ENCODE results near the gene RNF166.
A peak's percentile ranks its signal among the peaks of the same experiment; 100 is the strongest.

RNF166 gene

GRCh38 chr16:88655053-88655732, 51.0 kb downstream of the RNF166 start:
- no peak for DNase-seq (ENCODE audit: low read depth in 2 of 3, low spot score in 1 of 3)

- DNase-seq (ENCODE audit: low read depth in 2 of 3, low spot score in 1 of 3) = no peak
Measured at GRCh38 chr16:88654363-88655052, 51.7 kb downstream of the RNF166 start.

- no peak for DNase-seq (ENCODE audit: low read depth in 2 of 3, low spot score in 1 of 3)
Measured at GRCh38 chr16:88653596-88654362, 52.4 kb downstream of the RNF166 start.

DNA sequence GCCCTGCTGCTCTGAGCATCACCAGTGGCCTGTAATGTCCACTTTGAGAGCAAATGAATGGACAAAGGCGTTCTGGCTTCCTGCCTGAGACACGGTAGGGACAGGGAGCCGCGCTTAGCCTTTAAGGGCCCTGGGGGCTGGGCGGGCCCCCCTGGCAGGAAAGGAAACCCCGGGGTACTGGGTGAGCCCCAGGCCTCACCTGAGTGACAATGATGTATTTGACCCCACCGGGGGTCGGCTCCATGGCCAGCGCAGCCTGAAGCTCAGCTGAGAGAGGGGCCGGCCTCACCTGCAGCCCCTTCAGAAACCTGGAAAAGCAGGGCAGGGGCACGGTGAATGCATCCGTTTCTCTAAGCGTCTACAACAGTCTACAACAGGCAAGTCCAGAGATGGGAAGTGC, 53.1 kb downstream of the RNF166 start:
- no peak for DNase-seq (ENCODE audit: low read depth in 2 of 3, low spot score in 1 of 3)

- DNase-seq (ENCODE audit: low read depth in 2 of 3, low spot score in 1 of 3) = no peak
Measured at GRCh38 chr16:88652762-88653063, 53.5 kb downstream of the RNF166 start.

DNA sequence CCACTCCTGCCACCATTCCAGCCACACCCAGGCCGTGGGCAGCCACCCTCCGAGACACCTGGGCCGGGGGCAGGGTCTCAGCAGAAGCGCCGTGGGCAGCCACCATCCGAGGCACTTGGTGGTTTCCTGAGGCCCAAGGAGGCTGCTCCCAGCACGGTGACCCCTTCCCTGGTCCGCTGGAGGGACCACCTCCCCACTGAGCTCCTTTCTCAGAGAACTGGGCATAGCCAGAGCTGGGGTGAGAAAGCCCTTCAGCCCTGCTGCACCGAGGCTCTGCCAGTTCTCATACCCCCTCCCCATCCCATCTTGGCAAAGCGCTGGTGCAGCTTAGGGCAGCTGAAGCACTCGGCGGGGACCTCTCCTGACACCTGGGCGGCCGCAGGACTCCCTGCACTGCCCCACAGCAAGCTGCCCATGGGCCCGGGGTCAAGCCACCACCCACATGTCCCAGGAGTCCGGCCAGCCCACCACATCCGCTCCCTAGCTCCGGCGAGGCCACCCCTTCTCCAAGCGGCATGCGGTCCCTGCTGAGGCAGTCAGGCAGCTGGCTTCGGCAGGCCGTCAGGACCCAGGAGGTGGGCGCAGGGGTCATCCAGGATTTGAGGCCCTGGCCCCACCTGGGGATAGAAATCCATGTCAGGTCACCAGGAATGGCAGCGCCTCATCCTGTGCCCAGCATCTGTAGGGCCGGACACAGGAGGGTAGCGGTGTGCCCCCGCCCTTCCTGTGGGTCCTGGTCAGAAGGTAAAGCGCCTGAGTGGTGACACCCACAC, 54.0 kb downstream of the RNF166 start:
- DNase-seq (ENCODE audit: low read depth in 2 of 3, low spot score in 1 of 3) = no peak

- peak; percentile 68 to 81 (median 72) for DNase-seq (ENCODE audit: low read depth in 2 of 3, low spot score in 1 of 3)
Measured at GRCh38 chr16:88651276-88651988, 54.8 kb downstream of the RNF166 start.

DNA sequence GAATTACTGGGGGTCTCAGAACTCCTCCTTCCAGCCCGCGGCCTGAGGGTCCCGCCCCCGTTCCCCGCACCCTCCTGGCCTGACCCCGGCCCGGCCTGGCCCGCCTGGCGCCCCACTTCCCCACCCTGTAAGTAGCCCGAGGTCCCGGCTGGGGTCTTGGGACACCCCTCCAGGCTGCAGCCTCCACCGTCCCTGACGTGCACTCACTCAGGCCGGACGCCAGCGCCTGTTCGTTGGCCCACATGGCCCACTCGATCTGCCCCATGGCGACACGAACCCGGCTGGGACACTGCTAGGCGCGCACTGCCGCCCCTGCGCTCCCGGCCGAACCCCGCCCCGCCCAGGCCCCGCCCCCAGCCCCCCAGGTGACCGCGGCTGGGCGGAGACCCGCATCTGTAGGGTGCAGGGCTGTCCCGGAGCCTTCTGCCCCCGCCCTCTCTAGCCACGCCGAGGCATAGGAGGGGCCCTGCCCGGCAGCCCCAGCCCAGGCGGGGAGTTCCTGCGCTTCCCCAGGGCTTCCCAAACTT, 55.4 kb downstream of the RNF166 start, which contains the start of gene CYBA:
Gene CYBA, minus strand, starts transcription at position 305 of the 527 bp plus-strand sequence. Its CDS starts 40 bp downstream, at position 265.
- DNase-seq (ENCODE audit: low read depth in 2 of 3, low spot score in 1 of 3) = peak; percentile 75 to 83 (median 78)

DNA sequence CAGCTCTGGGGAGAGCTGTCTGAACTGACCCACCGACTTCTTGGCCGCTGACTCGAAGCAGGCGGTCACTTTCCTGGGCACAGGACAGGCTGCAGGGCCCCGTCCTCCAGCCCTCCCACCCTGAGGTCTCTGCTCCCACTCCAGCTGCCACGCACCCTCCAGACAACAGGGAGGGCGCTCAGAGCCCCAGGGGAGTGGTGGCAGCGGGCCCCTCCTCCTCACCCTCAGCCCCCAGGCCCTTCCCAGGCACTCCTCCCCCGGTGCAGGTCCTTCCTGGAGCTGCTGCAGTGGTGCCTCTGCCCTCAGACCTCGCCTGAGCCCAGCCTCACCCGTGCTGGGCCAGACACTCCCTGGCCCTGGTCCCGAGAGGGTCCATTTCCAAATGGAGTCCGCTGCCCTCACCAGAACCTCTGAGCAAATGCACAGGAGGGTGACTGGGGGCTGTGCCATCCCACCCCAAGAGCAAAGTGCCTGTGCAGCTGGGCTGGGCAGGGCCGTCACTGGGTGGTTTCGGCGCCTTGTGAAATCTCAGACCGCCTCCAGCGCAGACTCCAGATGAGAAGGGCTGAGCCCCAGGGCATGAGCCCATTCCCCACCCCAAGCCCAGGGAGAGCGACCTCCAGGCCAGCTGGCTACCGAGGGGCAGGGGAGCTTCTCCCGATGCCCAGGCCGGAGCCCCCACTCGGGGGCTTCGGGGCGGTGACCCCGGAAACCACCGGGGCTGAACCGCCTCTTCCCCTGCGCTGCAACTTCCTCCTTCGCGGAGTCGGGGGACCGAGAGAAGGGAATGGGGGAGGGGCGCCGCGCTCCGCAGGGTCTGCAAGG, 56.1 kb downstream of the RNF166 start:
- DNase-seq (ENCODE audit: low read depth in 2 of 3, low spot score in 1 of 3) = no peak

- DNase-seq (ENCODE audit: low read depth in 2 of 3, low spot score in 1 of 3) = no peak
Measured at GRCh38 chr16:88649195-88649923, 56.8 kb downstream of the RNF166 start.

GRCh38 chr16:88647178-88648070, 58.8 kb downstream of the RNF166 start:
- DNase-seq (ENCODE audit: low read depth in 2 of 3, low spot score in 1 of 3) = no peak

All from stimulated activated CD4-positive, alpha-beta T cell treated with anti-CD3 and anti-CD28 coated beads, Interleukin-12 subunit alpha, Interleukin-12 subunit beta, amount 100 ng/mL, for 48 hours (primary cell).